ENCODE results near the gene ACSS1.

- TF ChIP-seq, protein P1, sequence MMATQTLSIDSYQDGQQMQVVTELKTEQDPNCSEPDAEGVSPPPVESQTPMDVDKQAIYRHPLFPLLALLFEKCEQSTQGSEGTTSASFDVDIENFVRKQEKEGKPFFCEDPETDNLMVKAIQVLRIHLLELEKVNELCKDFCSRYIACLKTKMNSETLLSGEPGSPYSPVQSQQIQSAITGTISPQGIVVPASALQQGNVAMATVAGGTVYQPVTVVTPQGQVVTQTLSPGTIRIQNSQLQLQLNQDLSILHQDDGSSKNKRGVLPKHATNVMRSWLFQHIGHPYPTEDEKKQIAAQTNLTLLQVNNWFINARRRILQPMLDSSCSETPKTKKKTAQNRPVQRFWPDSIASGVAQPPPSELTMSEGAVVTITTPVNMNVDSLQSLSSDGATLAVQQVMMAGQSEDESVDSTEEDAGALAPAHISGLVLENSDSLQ (IDR thresholded peaks at IDR 0.05): no peak
- TF ChIP-seq SP1 (IDR thresholded peaks at IDR 0.05) (no peak), BHLHE40 (IDR thresholded peaks at IDR 0.05; ENCODE audit: borderline replicate concordance) (no peak), ZNF384 (IDR thresholded peaks at IDR 0.05) (no peak), ARNT (IDR thresholded peaks at IDR 0.05) (no peak), HDGF (IDR thresholded peaks at IDR 0.05; ENCODE audit: borderline replicate concordance) (no peak), ELF4 (IDR thresholded peaks at IDR 0.05) (no peak), FOXM1 (IDR thresholded peaks at IDR 0.05; ENCODE audit: borderline replicate concordance) (no peak)
Observed at GRCh38 chr20:25011831-25012241, 46.1 kb downstream of the ACSS1 start.

Data from HEK293T (cell line).